ENCODE results near the gene SLC25A25. TPM values are rescaled to one million over a fixed set of nuclear protein-coding genes. Genes with fewer than 3 reads are reported as not detected.

Gene SLC25A25
- total RNA-seq, 1 donor, result 47.5 TPM

GRCh38 chr9:128144239-128145181 lies 76.5 kb downstream of the SLC25A25 start:
- DNase-seq (ENCODE audit: low read depth), result no peak
- TF ChIP-seq CTCF (IDR thresholded peaks at IDR 0.05; ENCODE audit: insufficient read depth, low read depth, low read length), result no peak
- no peak overlapping the region for H3K4me3 ChIP-seq (ENCODE audit: low read depth, low read length)

GRCh38 chr9:128145536-128145935 lies 77.5 kb downstream of the SLC25A25 start:
- no peak for TF ChIP-seq CTCF (IDR thresholded peaks at IDR 0.05; ENCODE audit: insufficient read depth, low read depth, low read length)
- H3K4me3 ChIP-seq (ENCODE audit: low read depth, low read length), result no peak overlapping the region
- no peak for DNase-seq (ENCODE audit: low read depth)

GRCh38 chr9:128145951-128146351 lies 77.9 kb downstream of the SLC25A25 start:
- no peak overlapping the region for H3K4me3 ChIP-seq (ENCODE audit: low read depth, low read length)
- no peak for DNase-seq (ENCODE audit: low read depth)
- no peak for TF ChIP-seq CTCF (IDR thresholded peaks at IDR 0.05; ENCODE audit: insufficient read depth, low read depth, low read length)

GRCh38 chr9:128146591-128147120 lies 78.6 kb downstream of the SLC25A25 start:
- TF ChIP-seq CTCF (IDR thresholded peaks at IDR 0.05; ENCODE audit: insufficient read depth, low read depth, low read length), result no peak
- no peak for DNase-seq (ENCODE audit: low read depth)
- no peak overlapping the region for H3K4me3 ChIP-seq (ENCODE audit: low read depth, low read length)

GRCh38 chr9:128148509-128149000 lies 80.5 kb downstream of the SLC25A25 start:
- no peak for TF ChIP-seq CTCF (IDR thresholded peaks at IDR 0.05; ENCODE audit: insufficient read depth, low read depth, low read length)
- no peak overlapping the region for H3K4me3 ChIP-seq (ENCODE audit: low read depth, low read length)
- no peak for DNase-seq (ENCODE audit: low read depth)

GRCh38 chr9:128149001-128149701 lies 81.1 kb downstream of the SLC25A25 start, which contains the start of gene LCN2:
Gene LCN2 (plus strand): TSS chr9:128149453. CDS start chr9:128149526, 73 bp downstream.
- no peak within 1 kb of the TSS for H3K4me3 ChIP-seq (ENCODE audit: low read depth, low read length)
- TF ChIP-seq CTCF (IDR thresholded peaks at IDR 0.05; ENCODE audit: insufficient read depth, low read depth, low read length), result no peak
- no peak for DNase-seq (ENCODE audit: low read depth)
